HEK293 (cell line): ENCODE measurements around the gene LIMK2.
"Not testable (repeated sequence)": the region's sequence is repeated elsewhere in the genome, so short reads cannot be mapped to it uniquely, and the experiment has no call there.

ENCODE experiments used
- CTCF ChIA-PET: fragments of 350-600 bp; formaldehyde crosslinking; extraction: SDS; loops from one replicate; lab custom pipeline; 2021; ENCODE audit warnings: antibody characterized with exemption; lab: Yijun Ruan, JAX
- POLR2A ChIA-PET: fragments of 300-600 bp; formaldehyde crosslinking; extraction: SDS; loops from one replicate; lab custom pipeline; 2020; ENCODE audit warnings: antibody characterized with exemption, inconsistent platforms; lab: Yijun Ruan, JAX
- H3K27ac ChIP-seq: fragments of 200-500 bp; sonication (Bioruptor generic); 2 replicates; pipeline ENCODE4 v1.5.1; 2014; ENCODE audit warnings: low read depth, low read length, control low read depth, inconsistent platforms; ENCODE audit errors: extremely low read depth
- H3K36me3 ChIP-seq, 2 experiments: fragments of 200-500 bp in 1 of 2; sonication (Bioruptor generic) in 1 of 2; 1 replicate in 1 of 2; 2 replicates in 1 of 2; pipeline ENCODE4 v1.5.1; 2014 to 2017; ENCODE audit warnings: inconsistent platforms in 2 of 2, low read length in 2 of 2; ENCODE audit not compliant: control insufficient read depth in 2 of 2, insufficient read depth in 1 of 2
- H3K4me1 ChIP-seq: fragments of 200-500 bp; sonication (Bioruptor generic); 2 replicates; pipeline ENCODE4 v1.5.1; 2014; ENCODE audit warnings: mild to moderate bottlenecking, low read length, inconsistent platforms; ENCODE audit not compliant: control insufficient read depth, insufficient read depth
- H3K4me3 ChIP-seq: 2 replicates; pipeline ENCODE4 v1.5.1; 2011; ENCODE audit warnings: low read depth, mild to moderate bottlenecking, control low read depth, low read length, moderate library complexity
- H3K9me3 ChIP-seq: fragments of 200-500 bp; sonication (Bioruptor generic); 2 replicates; pipeline ENCODE4 v1.5.1; 2014; ENCODE audit warnings: low read depth, low read length, inconsistent platforms; ENCODE audit not compliant: control insufficient read depth, insufficient read depth
- GLIS2 ChIP-seq: fragments of 450-650 bp; formaldehyde crosslinking; IDR thresholded peaks from 2 replicates; pipeline ENCODE4 v1.5.1; 2016; ENCODE audit warnings: missing biosample characterization, missing genetic modification characterization
- HOXD13 ChIP-seq: sonication (generic); formaldehyde crosslinking; IDR thresholded peaks from 2 replicates; pipeline ENCODE4 v1.8.0; 2022; ENCODE audit warnings: missing genetic modification reagents, borderline replicate concordance
- KLF17 ChIP-seq: fragments of 450-650 bp; formaldehyde crosslinking; IDR thresholded peaks from 2 replicates; pipeline ENCODE4 v1.5.1; 2016; ENCODE audit warnings: missing biosample characterization, missing genetic modification characterization
- TSHZ1 ChIP-seq: fragments of 450-650 bp; formaldehyde crosslinking; IDR thresholded peaks from 2 replicates; pipeline ENCODE4 v1.5.1; 2016; ENCODE audit warnings: missing biosample characterization, missing genetic modification characterization, borderline replicate concordance
- YY2 ChIP-seq: fragments of 450-650 bp; formaldehyde crosslinking; IDR thresholded peaks from 2 replicates; pipeline ENCODE4 v1.5.1; 2016; ENCODE audit warnings: missing biosample characterization, missing genetic modification characterization
- ZNF2 ChIP-seq: fragments of 450-650 bp; formaldehyde crosslinking; IDR thresholded peaks from 2 replicates; pipeline ENCODE4 v1.5.1; 2016; ENCODE audit warnings: missing biosample characterization, missing genetic modification characterization
- ZNF221 ChIP-seq: fragments of 450-650 bp; formaldehyde crosslinking; IDR thresholded peaks from 2 replicates; pipeline ENCODE4 v1.5.1; 2017; ENCODE audit warnings: missing biosample characterization, missing genetic modification characterization, borderline replicate concordance
- ZNF350 ChIP-seq: fragments of 450-650 bp; formaldehyde crosslinking; IDR thresholded peaks from 2 replicates; pipeline ENCODE4 v1.5.0; 2017; ENCODE audit warnings: missing biosample characterization, mild to moderate bottlenecking, missing genetic modification characterization
- ZNF501 ChIP-seq: fragments of 450-650 bp; formaldehyde crosslinking; IDR thresholded peaks from 2 replicates; pipeline ENCODE4 v1.5.1; 2016; ENCODE audit warnings: missing biosample characterization, missing genetic modification characterization
- ZNF626 ChIP-seq: fragments of 450-650 bp; sonication (Bioruptor Pico); formaldehyde crosslinking; IDR thresholded peaks from 2 replicates; pipeline ENCODE4 v1.5.1; 2018; ENCODE audit warnings: missing biosample characterization, missing genetic modification characterization, inconsistent platforms
- ZNF629 ChIP-seq: fragments of 450-650 bp; formaldehyde crosslinking; IDR thresholded peaks from 2 replicates; pipeline ENCODE4 v1.5.1; 2017; ENCODE audit warnings: missing biosample characterization, missing genetic modification characterization
- ZNF639 ChIP-seq: fragments of 450-650 bp; formaldehyde crosslinking; IDR thresholded peaks from 2 replicates; pipeline ENCODE4 v1.5.1; 2016; ENCODE audit warnings: missing biosample characterization, missing genetic modification characterization
- ZSCAN4 ChIP-seq: fragments of 450-650 bp; formaldehyde crosslinking; IDR thresholded peaks from 2 replicates; pipeline ENCODE4 v1.5.1; 2017; ENCODE audit warnings: missing biosample characterization, missing genetic modification characterization
- TF ChIP-seq, protein P1 (sequence below): fragments of 450-650 bp; formaldehyde crosslinking; IDR thresholded peaks from 2 replicates; pipeline ENCODE4 v1.5.1; 2017; ENCODE audit warnings: missing biosample characterization, missing genetic modification characterization
- TF ChIP-seq, protein P2 (sequence below): fragments of 450-650 bp; formaldehyde crosslinking; IDR thresholded peaks from 2 replicates; pipeline ENCODE4 v1.5.1; 2016; ENCODE audit warnings: missing biosample characterization, missing genetic modification characterization
- TF ChIP-seq, protein P3 (sequence below): fragments of 450-650 bp; formaldehyde crosslinking; IDR thresholded peaks from 2 replicates; pipeline ENCODE4 v1.5.1; 2016; ENCODE audit warnings: missing biosample characterization, missing genetic modification characterization

Gene LIMK2

GRCh38 chr22:31244943-31245451 lies 32.9 kb downstream of the LIMK2 start (continued):
- TF ChIP-seq KLF17 (tag by site-specific recombination) (no peak), GLIS2 (tag by site-specific recombination) (no peak), YY2 (tag by site-specific recombination) (no peak)

DNA sequence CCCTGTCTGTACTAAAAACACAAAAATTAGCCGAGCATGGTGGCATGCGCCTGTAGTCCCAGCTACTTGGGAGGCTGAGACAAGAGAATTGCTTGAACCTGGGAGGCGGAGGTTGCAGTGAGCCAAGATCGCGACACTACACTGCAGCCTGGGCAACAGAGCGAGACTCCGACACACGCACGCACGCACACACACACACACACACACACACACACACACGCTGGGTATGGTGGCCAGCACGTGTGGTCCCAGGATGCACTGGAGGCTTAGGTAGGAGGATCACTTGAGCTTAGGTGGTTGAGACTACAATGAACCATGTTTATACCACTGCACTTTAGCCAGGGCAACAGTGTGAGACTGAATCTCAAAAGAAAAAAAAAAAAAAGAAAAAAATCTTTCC lies 33.9 kb downstream of the LIMK2 start:
- POLR2A ChIA-PET, result interaction anchor here (0.7 kb wide), 1 partner anchor 102 kb away, joined by 4 read pairs; no protein-coding TSS in a partner anchor
- CTCF ChIA-PET, result interaction anchor here (2.5 to 6.3 kb wide), 3 partner anchors 26 to 33 kb away, joined by 14 to 41 read pairs (median 31); partner anchors contain the start of gene LIMK2

DNA sequence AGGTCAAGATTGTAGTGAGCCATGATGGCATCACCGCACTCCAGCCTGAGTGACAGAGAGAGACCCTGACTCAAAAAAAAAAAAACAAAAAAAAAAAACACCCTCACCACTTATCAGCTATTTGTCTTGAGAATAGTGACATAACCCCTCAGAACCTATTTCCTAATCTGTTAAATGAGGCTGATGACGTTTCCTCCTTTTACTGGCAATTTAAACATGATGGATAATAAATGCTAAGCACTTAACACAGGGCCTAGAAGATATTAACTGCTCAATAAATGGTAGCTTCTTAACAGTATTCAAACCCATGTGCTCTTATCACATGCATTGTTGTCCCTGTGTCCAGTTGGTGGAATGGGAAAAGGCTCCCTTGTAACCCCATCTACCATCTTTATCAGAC lies 34.6 kb downstream of the LIMK2 start:
- Histone ChIP-seq H3K27ac (no peak overlapping the region), H3K9me3 (no peaks in the 10 kb centered on the region), H3K4me3 (no peak overlapping the region), H3K36me3 (no peaks in the 10 kb centered on the region), H3K4me1 (peaks cover 2% of the 10 kb centered on the region; the same call in 1 of the 2 replicates)
- ChIA-PET CTCF (interaction anchor here (0.5 to 6.3 kb wide), 5 partner anchors 16 to 138 kb away, joined by 3 to 41 read pairs (median 5); partner anchors contain the start of gene LIMK2), POLR2A (interaction anchor here (0.6 to 0.7 kb wide), 3 partner anchors 87 to 375 kb away, joined by 3 to 4 read pairs (median 4); partner anchors contain the start of gene RNF185)
- TF ChIP-seq ZNF639 (0 out of 2 replicates have a peak, but pooled peaks have one; percentile 38), ZNF350 (tag by site-specific recombination) (no peak), ZNF626 (tag by site-specific recombination) (no peak), HOXD13 (no peak), ZNF501 (no peak), ZNF629 (tag by site-specific recombination) (peak; percentile 83), ZNF221 (no peak), TSHZ1 (tag by site-specific recombination) (no peak), ZNF2 (tag by site-specific recombination) (no peak)
- TF ChIP-seq, protein P1, sequence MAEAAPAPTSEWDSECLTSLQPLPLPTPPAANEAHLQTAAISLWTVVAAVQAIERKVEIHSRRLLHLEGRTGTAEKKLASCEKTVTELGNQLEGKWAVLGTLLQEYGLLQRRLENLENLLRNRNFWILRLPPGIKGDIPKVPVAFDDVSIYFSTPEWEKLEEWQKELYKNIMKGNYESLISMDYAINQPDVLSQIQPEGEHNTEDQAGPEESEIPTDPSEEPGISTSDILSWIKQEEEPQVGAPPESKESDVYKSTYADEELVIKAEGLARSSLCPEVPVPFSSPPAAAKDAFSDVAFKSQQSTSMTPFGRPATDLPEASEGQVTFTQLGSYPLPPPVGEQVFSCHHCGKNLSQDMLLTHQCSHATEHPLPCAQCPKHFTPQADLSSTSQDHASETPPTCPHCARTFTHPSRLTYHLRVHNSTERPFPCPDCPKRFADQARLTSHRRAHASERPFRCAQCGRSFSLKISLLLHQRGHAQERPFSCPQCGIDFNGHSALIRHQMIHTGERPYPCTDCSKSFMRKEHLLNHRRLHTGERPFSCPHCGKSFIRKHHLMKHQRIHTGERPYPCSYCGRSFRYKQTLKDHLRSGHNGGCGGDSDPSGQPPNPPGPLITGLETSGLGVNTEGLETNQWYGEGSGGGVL, result no peak
- TF ChIP-seq, protein P2, sequence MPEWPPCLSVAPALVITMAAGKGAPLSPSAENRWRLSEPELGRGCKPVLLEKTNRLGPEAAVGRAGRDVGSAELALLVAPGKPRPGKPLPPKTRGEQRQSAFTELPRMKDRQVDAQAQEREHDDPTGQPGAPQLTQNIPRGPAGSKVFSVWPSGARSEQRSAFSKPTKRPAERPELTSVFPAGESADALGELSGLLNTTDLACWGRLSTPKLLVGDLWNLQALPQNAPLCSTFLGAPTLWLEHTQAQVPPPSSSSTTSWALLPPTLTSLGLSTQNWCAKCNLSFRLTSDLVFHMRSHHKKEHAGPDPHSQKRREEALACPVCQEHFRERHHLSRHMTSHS (tag by site-specific recombination), result no peak
- TF ChIP-seq, protein P3, sequence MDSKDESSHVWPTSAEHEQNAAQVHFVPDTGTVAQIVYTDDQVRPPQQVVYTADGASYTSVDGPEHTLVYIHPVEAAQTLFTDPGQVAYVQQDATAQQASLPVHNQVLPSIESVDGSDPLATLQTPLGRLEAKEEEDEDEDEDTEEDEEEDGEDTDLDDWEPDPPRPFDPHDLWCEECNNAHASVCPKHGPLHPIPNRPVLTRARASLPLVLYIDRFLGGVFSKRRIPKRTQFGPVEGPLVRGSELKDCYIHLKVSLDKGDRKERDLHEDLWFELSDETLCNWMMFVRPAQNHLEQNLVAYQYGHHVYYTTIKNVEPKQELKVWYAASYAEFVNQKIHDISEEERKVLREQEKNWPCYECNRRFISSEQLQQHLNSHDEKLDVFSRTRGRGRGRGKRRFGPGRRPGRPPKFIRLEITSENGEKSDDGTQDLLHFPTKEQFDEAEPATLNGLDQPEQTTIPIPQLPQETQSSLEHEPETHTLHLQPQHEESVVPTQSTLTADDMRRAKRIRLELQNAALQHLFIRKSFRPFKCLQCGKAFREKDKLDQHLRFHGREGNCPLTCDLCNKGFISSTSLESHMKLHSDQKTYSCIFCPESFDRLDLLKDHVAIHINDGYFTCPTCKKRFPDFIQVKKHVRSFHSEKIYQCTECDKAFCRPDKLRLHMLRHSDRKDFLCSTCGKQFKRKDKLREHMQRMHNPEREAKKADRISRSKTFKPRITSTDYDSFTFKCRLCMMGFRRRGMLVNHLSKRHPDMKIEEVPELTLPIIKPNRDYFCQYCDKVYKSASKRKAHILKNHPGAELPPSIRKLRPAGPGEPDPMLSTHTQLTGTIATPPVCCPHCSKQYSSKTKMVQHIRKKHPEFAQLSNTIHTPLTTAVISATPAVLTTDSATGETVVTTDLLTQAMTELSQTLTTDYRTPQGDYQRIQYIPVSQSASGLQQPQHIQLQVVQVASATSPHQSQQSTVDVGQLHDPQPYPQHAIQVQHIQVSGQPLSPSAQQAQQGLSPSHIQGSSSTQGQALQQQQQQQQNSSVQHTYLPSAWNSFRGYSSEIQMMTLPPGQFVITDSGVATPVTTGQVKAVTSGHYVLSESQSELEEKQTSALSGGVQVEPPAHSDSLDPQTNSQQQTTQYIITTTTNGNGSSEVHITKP, result no peak

More for the DNA sequence above, 33.9 kb downstream of the LIMK2 start:
- not testable (repeated sequence) for H3K27ac ChIP-seq, H3K9me3 ChIP-seq, H3K4me3 ChIP-seq, H3K36me3 ChIP-seq, H3K4me1 ChIP-seq
- peak; percentile 63; the same call in 1 of the 2 replicates for TF ChIP-seq ZSCAN4 (tag by site-specific recombination)
